Tibial nerve (tissue), 4 donors: ENCODE data around the gene CDH11.

Experiments used
- CTCF ChIP-seq, 5 experiments: fragments of 200-600 bp in 3 of 5; fragments of 450-650 bp in 2 of 5; sonication (generic) in 3 of 5; IDR thresholded peaks; one replicate each; pipeline ENCODE4 v1.5.1; 2016 to 2019; ENCODE audit warnings: antibody characterized with exemption in 5 of 5, mild to moderate bottlenecking in 3 of 5, moderate library complexity in 2 of 5
- EP300 ChIP-seq, 2 donors: sonication (generic); formaldehyde crosslinking; IDR thresholded peaks; one replicate each; pipeline ENCODE4 v1.6.1; 2017; ENCODE audit warnings: antibody characterized with exemption in 2 of 2, mild to moderate bottlenecking in 1 of 2

GRCh38 chr16:64948056-64948455 lies 173.8 kb downstream of the CDH11 start:
- no peak for TF ChIP-seq EP300 (IDR thresholded peaks at IDR 0.05)
- TF ChIP-seq CTCF (IDR thresholded peaks at IDR 0.05): no peak
